Neuronal stem cell (in vitro differentiated cells): ENCODE results near the gene PLAAT2.
"Not testable (repeated sequence)": the region's sequence is repeated elsewhere in the genome, so short reads cannot be mapped to it uniquely, and the experiment has no call there.

Experiments
- DNase-seq: peaks from one replicate; pipeline ENCODE4 v3.0.0-alpha.2; 2013; ENCODE audit warnings: low spot score
- H2AFZ ChIP-seq: one replicate; pipeline ENCODE4 v1.6.1; 2013; ENCODE audit warnings: mild to moderate bottlenecking, low read length, inconsistent platforms
- H2AK5ac ChIP-seq: 2 replicates; pipeline ENCODE4 v1.6.1; 2013; ENCODE audit warnings: low read depth, mild to moderate bottlenecking, inconsistent platforms, low read length, moderate library complexity, mixed read lengths
- H2BK120ac ChIP-seq: 2 replicates; pipeline ENCODE4 v1.6.1; 2013; ENCODE audit warnings: low read depth, mild to moderate bottlenecking, inconsistent platforms, low read length, moderate library complexity, mixed read lengths
- H2BK12ac ChIP-seq: one replicate; pipeline ENCODE4 v1.6.1; 2013; ENCODE audit warnings: low read length, inconsistent platforms
- H2BK15ac ChIP-seq: 2 replicates; pipeline ENCODE4 v1.6.1; 2013; ENCODE audit warnings: mild to moderate bottlenecking, low read length, inconsistent platforms, mixed read lengths
- H2BK5ac ChIP-seq: one replicate; pipeline ENCODE4 v1.6.1; 2013; ENCODE audit warnings: inconsistent platforms, mild to moderate bottlenecking, low read length, moderate library complexity
- H3K14ac ChIP-seq: one replicate; pipeline ENCODE4 v1.6.1; 2013; ENCODE audit warnings: low read length, inconsistent platforms
- H3K18ac ChIP-seq: 2 replicates; pipeline ENCODE4 v1.6.1; 2013; ENCODE audit warnings: low read length, inconsistent platforms
- H3K23ac ChIP-seq: 2 replicates; pipeline ENCODE4 v1.6.1; 2013; ENCODE audit warnings: low read depth, mild to moderate bottlenecking, mixed read lengths, low read length, inconsistent platforms; ENCODE audit not compliant: poor library complexity
- H3K27ac ChIP-seq: replicated peaks from 3 replicates; pipeline ENCODE4 v1.5.1; 2013; ENCODE audit warnings: low read length, inconsistent platforms
- H3K27me3 ChIP-seq, 3 experiments: 2 replicates each; pipeline ENCODE4 v1.6.1; 2013; ENCODE audit warnings: low read length in 3 of 3, mild to moderate bottlenecking in 2 of 3, inconsistent platforms in 1 of 3, low read depth in 1 of 3, mixed read lengths in 1 of 3, moderate library complexity in 1 of 3; ENCODE audit not compliant: control insufficient read depth in 3 of 3, insufficient read depth in 3 of 3
- H3K36me3 ChIP-seq, 2 donors: replicated peaks in 1 of 2; 2 replicates each; pipeline ENCODE4 v1.6.1; 2013; ENCODE audit warnings: low read length in 2 of 2; ENCODE audit not compliant: control insufficient read depth in 2 of 2, insufficient read depth in 2 of 2
- H3K4ac ChIP-seq: 2 replicates; pipeline ENCODE4 v1.6.1; 2013; ENCODE audit warnings: inconsistent platforms, mild to moderate bottlenecking, low read length, moderate library complexity
- H3K4me1 ChIP-seq, 2 donors: 1 replicate in 1 of 2; 2 replicates in 1 of 2; pipeline ENCODE4 v1.6.1; 2013; ENCODE audit warnings: low read length in 2 of 2, low read depth in 1 of 2; ENCODE audit not compliant: control insufficient read depth in 2 of 2, insufficient read depth in 1 of 2
- H3K4me2 ChIP-seq: one replicate; pipeline ENCODE4 v1.6.1; 2013; ENCODE audit warnings: mild to moderate bottlenecking, low read length, inconsistent platforms; ENCODE audit not compliant: insufficient read depth, poor library complexity, severe bottlenecking
- H3K4me3 ChIP-seq, 2 donors: 2 replicates each; pipeline ENCODE4 v1.5.1; 2013; ENCODE audit warnings: low read length in 2 of 2, mild to moderate bottlenecking in 2 of 2, inconsistent platforms in 1 of 2, moderate library complexity in 1 of 2
- H3K79me1 ChIP-seq: one replicate; pipeline ENCODE4 v1.6.1; 2013; ENCODE audit warnings: low read depth, mild to moderate bottlenecking, inconsistent platforms, low read length, moderate library complexity
- H3K9ac ChIP-seq: one replicate; pipeline ENCODE4 v1.6.1; 2013; ENCODE audit warnings: mild to moderate bottlenecking, low read depth, low read length, inconsistent platforms; ENCODE audit not compliant: poor library complexity
- H3K9me3 ChIP-seq, 2 donors: replicated peaks in 1 of 2; 2 replicates each; pipeline versions ENCODE3 to v1.6.1; 2013; ENCODE audit warnings: low read length in 2 of 2, mild to moderate bottlenecking in 2 of 2, inconsistent platforms in 1 of 2, low read depth in 1 of 2, mixed read lengths in 1 of 2, moderate library complexity in 1 of 2; ENCODE audit not compliant: control insufficient read depth in 2 of 2, insufficient read depth in 1 of 2
- H4K8ac ChIP-seq: one replicate; pipeline ENCODE4 v1.6.1; 2013; ENCODE audit warnings: low read depth, mild to moderate bottlenecking, inconsistent platforms, low read length, moderate library complexity
- H4K91ac ChIP-seq: one replicate; pipeline ENCODE4 v1.6.1; 2013; ENCODE audit warnings: low read length, low read depth, mild to moderate bottlenecking, inconsistent platforms; ENCODE audit not compliant: poor library complexity
- WGBS, 2 donors: extraction: QIAGEN DNeasy Blood & Tissue Kit; methylation state at CpG; one replicate each; pipeline ENCODE4 v1.1.7; 2013; ENCODE audit warnings: missing lambda C conversion rate in 2 of 2, mixed read lengths in 1 of 2; ENCODE audit not compliant: insufficient read length in 2 of 2, insufficient replicate concordance in 1 of 2; ENCODE audit errors: extremely low coverage in 2 of 2; 5-methylcytosine and 5-hydroxymethylcytosine counted together

Gene PLAAT2

DNA sequence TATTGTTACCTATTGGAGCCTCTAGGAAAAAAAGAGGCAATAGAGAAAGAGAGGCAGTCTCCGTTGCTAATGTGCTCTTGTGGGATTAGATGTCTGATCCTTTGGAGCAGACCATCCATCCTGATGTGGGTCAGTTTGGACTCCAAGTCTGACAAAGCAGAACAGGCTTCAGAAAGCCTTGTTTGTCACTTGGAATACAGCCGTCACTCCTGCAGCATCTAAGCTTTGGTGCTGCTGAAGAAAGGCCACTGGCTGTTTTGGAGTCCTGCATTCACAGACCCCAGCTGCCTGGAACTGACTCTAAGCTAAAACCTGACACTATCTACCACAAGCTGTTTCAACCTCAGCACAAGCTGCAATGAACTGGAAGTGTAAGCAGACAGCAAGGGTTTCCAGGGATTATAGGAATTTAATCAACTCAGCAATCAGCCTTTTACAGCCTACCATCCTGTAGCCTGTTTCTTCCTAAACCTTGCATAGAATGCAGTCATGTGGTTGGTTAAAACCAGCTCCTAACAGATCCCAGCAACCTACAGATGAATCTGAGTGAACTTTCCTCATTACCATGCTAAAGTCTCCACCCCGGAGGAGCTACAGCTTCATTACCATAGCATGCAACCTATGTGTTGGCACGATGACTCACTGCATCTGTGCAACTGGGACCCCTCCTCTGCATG is 30.2 kb downstream of the PLAAT2 start:
- H3K4me3 ChIP-seq, result no peak overlapping the region
- H3K18ac ChIP-seq, result no peak overlapping the region
- no peak overlapping the region for H4K91ac ChIP-seq
- H3K36me3 ChIP-seq, result no peaks in the 10 kb centered on the region
- H3K4me2 ChIP-seq, result no peak overlapping the region
- H3K9ac ChIP-seq, result no peak overlapping the region
- H2BK120ac ChIP-seq, result no peak overlapping the region
- no peak overlapping the region for H3K4ac ChIP-seq
- WGBS, 2 donors, result no CpG with 5 or more reads among the region's 4 CpGs
- no peak overlapping the region for H3K23ac ChIP-seq
- no peak overlapping the region for H3K14ac ChIP-seq
- H2BK15ac ChIP-seq, result no peak overlapping the region
- no peaks in the 10 kb centered on the region for H3K9me3 ChIP-seq
- no peak overlapping the region for H4K8ac ChIP-seq
- no peak overlapping the region for H2BK5ac ChIP-seq
- no peak overlapping the region for H2BK12ac ChIP-seq
- no peaks in the 10 kb centered on the region for H3K79me1 ChIP-seq
- H2AK5ac ChIP-seq, result no peak overlapping the region
- H3K27me3 ChIP-seq, result peaks cover 0 to 21% (median 0%) of the 10 kb centered on the region in 3 experiments
- H3K27ac ChIP-seq, result no peak overlapping the region
- no peak for DNase-seq
- H3K4me1 ChIP-seq, result peaks cover 0 to 15% of the 10 kb centered on the region in 2 donors
- H2AFZ ChIP-seq, result no peak overlapping the region

DNA sequence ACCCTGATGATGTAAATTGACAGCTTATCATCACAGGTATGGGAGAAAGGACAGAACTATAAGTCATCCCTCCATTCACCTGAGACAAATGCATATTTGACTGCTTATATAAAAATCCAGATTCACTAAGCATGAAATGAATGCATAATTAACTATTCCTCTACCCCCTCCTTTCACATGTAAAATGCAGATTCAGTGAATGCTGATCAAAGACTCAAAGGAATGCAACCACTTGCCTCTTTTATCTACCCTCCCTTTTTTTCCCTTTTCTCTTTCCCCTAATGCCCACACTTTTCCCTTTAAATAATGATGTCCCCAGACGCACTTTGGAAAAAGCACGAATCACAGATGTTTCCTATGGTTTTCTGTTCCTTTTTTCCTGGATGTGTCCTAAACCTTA is 31.1 kb downstream of the PLAAT2 start:
- Histone ChIP-seq H3K36me3 (no peaks in the 10 kb centered on the region), H3K27ac (no peak overlapping the region), H4K91ac (no peak overlapping the region), H3K4me1 (peaks cover 0 to 12% of the 10 kb centered on the region in 2 donors), H3K4me3 (no peak overlapping the region), H3K14ac (no peak overlapping the region), H2BK120ac (no peak overlapping the region), H4K8ac (no peak overlapping the region), H2BK5ac (no peak overlapping the region), H2AFZ (no peak overlapping the region), H3K4me2 (no peak overlapping the region), H3K23ac (no peak overlapping the region), H3K79me1 (no peaks in the 10 kb centered on the region), H3K9ac (no peak overlapping the region), H3K27me3 (peaks cover 0 to 21% (median 0%) of the 10 kb centered on the region in 3 experiments), H2BK15ac (no peak overlapping the region), H2AK5ac (no peak overlapping the region), H3K9me3 (no peaks in the 10 kb centered on the region), H2BK12ac (no peak overlapping the region), H3K4ac (no peak overlapping the region), H3K18ac (no peak overlapping the region)
- WGBS, 2 donors, result no CpG with 5 or more reads among the region's 2 CpGs
- DNase-seq, result no peak

- H3K23ac ChIP-seq, H3K4me2 ChIP-seq, H2AK5ac ChIP-seq, H3K9ac ChIP-seq, H3K9me3 ChIP-seq, H2BK15ac ChIP-seq, H2BK5ac ChIP-seq, H2AFZ ChIP-seq, H2BK120ac ChIP-seq, H3K14ac ChIP-seq, H3K4ac ChIP-seq, H4K91ac ChIP-seq, DNase-seq, H2BK12ac ChIP-seq, H3K27ac ChIP-seq, H3K18ac ChIP-seq, H3K4me3 ChIP-seq, H3K79me1 ChIP-seq, H3K36me3 ChIP-seq, H4K8ac ChIP-seq: not testable (repeated sequence)
- H3K4me1 ChIP-seq, result peaks cover 0 to 12% of the 10 kb centered on the region in 2 donors
- no CpG with 5 or more reads among the region's 6 CpGs for WGBS, 2 donors
- H3K27me3 ChIP-seq, result peaks cover 0 to 21% (median 0%) of the 10 kb centered on the region in 3 experiments
These were observed 31.9 kb downstream of the PLAAT2 start for GRCh38 chr11:63531074-63531792.

GRCh38 chr11:63530021-63530420 is 33.2 kb downstream of the PLAAT2 start:
- H3K36me3 ChIP-seq, result no peaks in the 10 kb centered on the region
- no peak overlapping the region for H3K4me3 ChIP-seq

More at GRCh38 chr11:63530021-63530420, 33.2 kb downstream of the PLAAT2 start:
- DNase-seq, result no peak
- Histone ChIP-seq H3K27me3 (peaks cover 0 to 21% (median 0%) of the 10 kb centered on the region in 3 experiments), H2BK120ac (no peak overlapping the region), H4K8ac (no peak overlapping the region), H2BK12ac (no peak overlapping the region), H2BK5ac (no peak overlapping the region), H3K4me1 (peaks cover 0 to 12% of the 10 kb centered on the region in 2 donors), H2BK15ac (no peak overlapping the region), H3K9ac (no peak overlapping the region), H3K4me2 (no peak overlapping the region), H3K18ac (no peak overlapping the region), H3K27ac (no peak overlapping the region), H4K91ac (no peak overlapping the region), H3K9me3 (no peaks in the 10 kb centered on the region), H3K79me1 (no peaks in the 10 kb centered on the region), H3K4ac (no peak overlapping the region), H3K14ac (no peak overlapping the region), H3K23ac (no peak overlapping the region), H2AK5ac (no peak overlapping the region), H2AFZ (no peak overlapping the region)
- WGBS, 2 donors, result no CpG with 5 or more reads among the region's 2 CpGs
